ENCODE measurements around the gene GCK.

GRCh38 chr7:44237696-44238095 is 48.5 kb upstream of the GCK start:
- TF ChIP-seq CTCF (conservative IDR thresholded peaks at IDR 0.05; ENCODE audit: low read depth, low read length), result no peak
- no peak for TF ChIP-seq EZH2 (IDR thresholded peaks at IDR 0.05; ENCODE audit: low read length, unreplicated experiment)
- no peak for TF ChIP-seq EZH2phosphoT487 (IDR thresholded peaks at IDR 0.05; ENCODE audit: borderline replicate concordance, low read length)
